ENCODE data around the gene NXNL2. TPM values are rescaled to one million over a fixed set of nuclear protein-coding genes. Genes with fewer than 3 reads are reported as not detected.

The NXNL2 gene
- total and polyA plus RNA-seq, 8 donors, result 0.19 to 1.5 (median 0.70) TPM; not detected in 1

- intact Hi-C loops (cut with DNase I), result no loop called here
- no peak for TF ChIP-seq CTCF (IDR thresholded peaks at IDR 0.05)
- Histone ChIP-seq H3K27me3 (no peaks in the 10 kb centered on the region), H3K36me3 (no peaks in the 10 kb centered on the region), H3K27ac (no peak overlapping the region), H3K4me3 (no peak overlapping the region), H3K9me3 (no peaks in the 10 kb centered on the region), H3K4me1 (no peaks in the 10 kb centered on the region)
- DNase-seq (no peak), ATAC-seq (no peak), FAIRE-seq (no peak)
- WGBS, 2 donors, result 89 to 92% methylated on average over 3 of the region's 3 CpGs
These were observed 51.5 kb downstream of the NXNL2 start for GRCh38 chr9:88586452-88586851.

GRCh38 chr9:88587182-88587581, 52.2 kb downstream of the NXNL2 start:
- FAIRE-seq (no peak), ATAC-seq (peak in 1 of 4 donors; percentile 40), DNase-seq (no peak)
- Histone ChIP-seq H3K4me3 (no peak overlapping the region), H3K27me3 (no peaks in the 10 kb centered on the region), H3K9me3 (no peaks in the 10 kb centered on the region), H3K27ac (no peak overlapping the region), H3K36me3 (no peaks in the 10 kb centered on the region), H3K4me1 (no peaks in the 10 kb centered on the region)
- WGBS, 2 donors, result 57 to 63% methylated on average over 3 of the region's 3 CpGs
- intact Hi-C loops (cut with DNase I), result no loop called here
- TF ChIP-seq CTCF (IDR thresholded peaks at IDR 0.05), result no peak

GRCh38 chr9:88587885-88588649, 53.1 kb downstream of the NXNL2 start:
- TF ChIP-seq CTCF (IDR thresholded peaks at IDR 0.05), result no peak
- no peak for FAIRE-seq
- H3K4me3 ChIP-seq, result no peak overlapping the region
- H3K4me1 ChIP-seq, result no peaks in the 10 kb centered on the region
- intact Hi-C loops (cut with DNase I), result no loop called here
- whole genome bisulfite sequencing, 2 donors, result 79 to 83% methylated on average over 9 of the region's 9 CpGs
- H3K36me3 ChIP-seq, result no peaks in the 10 kb centered on the region
- no peak overlapping the region for H3K27ac ChIP-seq
- DNase-seq, result no peak
- no peaks in the 10 kb centered on the region for H3K27me3 ChIP-seq
- no peaks in the 10 kb centered on the region for H3K9me3 ChIP-seq
- ATAC-seq, result no peak

- no peaks in the 10 kb centered on the region for H3K36me3 ChIP-seq
- H3K27me3 ChIP-seq, result no peaks in the 10 kb centered on the region
- H3K4me3 ChIP-seq, result no peak overlapping the region
- TF ChIP-seq CTCF (IDR thresholded peaks at IDR 0.05), result no peak
- WGBS, 2 donors, result 90 to 97% methylated on average over 3 of the region's 3 CpGs
- H3K9me3 ChIP-seq, result no peaks in the 10 kb centered on the region
- DNase-seq (no peak), FAIRE-seq (no peak), ATAC-seq (no peak)
- intact Hi-C loops (cut with DNase I), result loop anchor here in 2 of 3 donors (5.0 kb wide), 1 partner anchor 413 kb away; no protein-coding TSS in a partner anchor
- no peaks in the 10 kb centered on the region for H3K4me1 ChIP-seq
- H3K27ac ChIP-seq, result no peak overlapping the region
These were observed 54.7 kb downstream of the NXNL2 start for GRCh38 chr9:88589656-88590055.

- FAIRE-seq, result no peak
- Histone ChIP-seq H3K4me1 (no peaks in the 10 kb centered on the region), H3K9me3 (no peaks in the 10 kb centered on the region), H3K27me3 (no peaks in the 10 kb centered on the region), H3K27ac (no peak overlapping the region), H3K36me3 (no peaks in the 10 kb centered on the region), H3K4me3 (no peak overlapping the region)
- WGBS, 2 donors, result 78 to 85% methylated on average over 14 of the region's 14 CpGs
- no peak for ATAC-seq
- no peak for TF ChIP-seq CTCF (IDR thresholded peaks at IDR 0.05)
- intact Hi-C loops (cut with DNase I), result loop anchor here in 2 of 3 donors (5.0 kb wide), 1 partner anchor 412 kb away; no protein-coding TSS in a partner anchor
- no peak for DNase-seq
These were observed 55.7 kb downstream of the NXNL2 start for GRCh38 chr9:88590558-88591146.
